ENCODE measurements around the gene COL5A1.

The COL5A1 gene

DNA sequence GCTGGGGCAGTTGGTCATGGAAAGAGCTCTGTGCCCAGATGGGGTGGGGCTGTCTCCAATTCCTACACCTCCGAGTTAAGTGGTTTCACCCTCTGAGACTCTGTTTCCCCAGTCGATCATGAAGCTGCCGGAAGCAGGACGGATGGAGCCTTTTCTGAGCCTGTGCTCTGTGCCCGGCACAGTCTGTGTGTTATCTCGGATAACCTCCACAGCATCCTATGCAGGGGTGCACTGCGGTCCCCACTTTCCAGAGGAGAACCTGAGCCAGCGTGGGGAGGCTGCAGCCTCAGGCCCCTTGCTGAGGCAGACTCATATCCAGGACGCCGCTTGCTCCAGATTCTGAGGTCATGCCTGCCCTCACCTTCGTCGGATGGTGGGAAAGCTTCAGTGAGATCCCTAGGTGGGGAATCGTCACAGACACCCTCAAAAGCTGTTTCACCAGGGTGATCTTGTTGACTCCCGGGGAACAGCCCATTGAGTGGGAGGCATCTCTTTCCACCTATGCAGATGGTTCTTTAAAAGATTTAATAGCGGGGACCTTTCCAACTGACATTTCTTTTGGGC lies 6.9 kb upstream of the COL5A1 start:
- H3K4me2 ChIP-seq (ENCODE audit: low read length, poor library complexity, severe bottlenecking): no peak overlapping the region
- H3K4me1 ChIP-seq (ENCODE audit: control insufficient read depth, insufficient read depth, low read depth, low read length): peaks cover 21% of the 10 kb centered on the region
- 96% methylated on average over 15 of the region's 15 CpGs for WGBS
- no peak overlapping the region for H2AK5ac ChIP-seq (ENCODE audit: low read length, severe bottlenecking)
- peak overlapping the region; percentile 59 for H4K91ac ChIP-seq (ENCODE audit: low read length)
- H3K14ac ChIP-seq (ENCODE audit: low read length in 2 of 2): no peak overlapping the region
- H3K18ac ChIP-seq (ENCODE audit: low read depth in 1 of 2, low read length in 2 of 2): no peak overlapping the region
- H2AFZ ChIP-seq (ENCODE audit: low read depth, low read length): no peak overlapping the region
- H3K27me3 ChIP-seq (ENCODE audit: control insufficient read depth in 1 of 2, insufficient read depth in 1 of 2, low read length in 2 of 2): peaks cover 0 to 12% of the 10 kb centered on the region in 2 experiments
- H3K4me3 ChIP-seq (ENCODE audit: insufficient read depth in 1 of 2, low read depth in 1 of 2, low read length in 2 of 2): no peak overlapping the region
- H3K79me1 ChIP-seq (replicated peaks; ENCODE audit: low read length, poor library complexity, severe bottlenecking): no peaks in the 10 kb centered on the region
- no peak overlapping the region for H3K9ac ChIP-seq (ENCODE audit: low read length)
- no peak overlapping the region for H3K4ac ChIP-seq (ENCODE audit: low read depth in 1 of 2, low read length in 2 of 2)
- H2BK120ac ChIP-seq (ENCODE audit: low read depth, low read length): no peak overlapping the region
- H3K23ac ChIP-seq (ENCODE audit: low read length in 2 of 2): no peak overlapping the region
- DNase-seq: no peak
- H2BK15ac ChIP-seq (ENCODE audit: low read depth, poor library complexity, severe bottlenecking): no peak overlapping the region
- H3K36me3 ChIP-seq (ENCODE audit: control insufficient read depth in 1 of 2, insufficient read depth in 2 of 2, low read depth in 1 of 2, low read length in 2 of 2): no peaks in the 10 kb centered on the region
- peak overlapping the region in 1 of 2 experiments; percentile 7 for H2BK12ac ChIP-seq (ENCODE audit: low read length in 2 of 2)
- no peak overlapping the region for H3K27ac ChIP-seq (ENCODE audit: low read length, poor library complexity, severe bottlenecking)
- H3K9me3 ChIP-seq (ENCODE audit: control insufficient read depth, low read length): no peaks in the 10 kb centered on the region
- no peak overlapping the region for H4K8ac ChIP-seq (ENCODE audit: low read length)
- no peak overlapping the region for H2BK5ac ChIP-seq (ENCODE audit: low read depth, low read length, poor library complexity, severe bottlenecking)

DNA sequence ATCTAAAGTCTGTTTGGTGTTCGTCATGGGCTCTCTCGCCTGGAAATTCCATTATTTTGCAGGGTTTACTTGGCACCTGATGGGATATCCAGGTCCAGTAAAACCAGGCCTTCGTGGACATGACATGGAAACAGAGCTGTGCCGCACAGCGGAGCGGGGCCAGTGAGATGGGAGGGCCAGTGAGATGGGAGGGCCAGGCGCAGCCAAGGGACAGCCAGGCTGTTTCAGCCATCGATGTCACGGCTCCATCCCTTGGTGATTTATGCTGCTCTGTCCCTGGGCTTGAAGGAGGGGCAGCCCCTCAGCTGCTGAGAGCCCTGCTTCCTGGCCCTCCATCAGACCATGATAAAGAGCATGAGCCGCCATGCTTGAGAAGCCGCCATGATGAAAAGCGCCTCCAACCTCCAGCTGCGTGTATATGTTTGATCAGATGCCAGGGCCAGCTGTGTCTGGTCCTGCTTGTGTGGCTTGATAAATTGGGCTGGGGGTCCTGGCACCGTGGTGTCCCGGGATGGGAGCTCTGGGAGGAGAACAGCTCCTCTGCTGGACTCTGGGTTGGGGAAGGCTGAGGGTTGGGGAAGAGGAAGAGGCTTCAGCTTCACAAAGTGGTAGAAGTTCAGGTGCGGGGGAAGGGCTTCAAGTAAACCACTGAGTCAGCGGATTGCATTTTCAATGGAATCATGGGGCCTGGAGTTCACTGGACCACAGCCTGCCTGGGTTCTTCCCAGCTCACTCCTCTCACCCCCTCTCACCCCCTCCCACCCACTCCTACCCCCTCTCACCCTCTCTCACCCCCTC lies 6.1 kb upstream of the COL5A1 start:
- Histone ChIP-seq H3K4me2 (ENCODE audit: low read length, poor library complexity, severe bottlenecking) (no peak overlapping the region), H3K9me3 (ENCODE audit: control insufficient read depth, low read length) (no peaks in the 10 kb centered on the region), H3K79me1 (replicated peaks; ENCODE audit: low read length, poor library complexity, severe bottlenecking) (no peaks in the 10 kb centered on the region), H3K4me3 (ENCODE audit: insufficient read depth in 1 of 2, low read depth in 1 of 2, low read length in 2 of 2) (no peak overlapping the region), H3K27ac (ENCODE audit: low read length, poor library complexity, severe bottlenecking) (no peak overlapping the region), H2AK5ac (ENCODE audit: low read length, severe bottlenecking) (no peak overlapping the region), H3K4me1 (ENCODE audit: control insufficient read depth, insufficient read depth, low read depth, low read length) (peaks cover 21% of the 10 kb centered on the region), H3K4ac (ENCODE audit: low read depth in 1 of 2, low read length in 2 of 2) (no peak overlapping the region), H3K14ac (ENCODE audit: low read length in 2 of 2) (peak overlapping the region in 1 of 2 experiments; percentile 78), H2BK5ac (ENCODE audit: low read depth, low read length, poor library complexity, severe bottlenecking) (no peak overlapping the region), H4K8ac (ENCODE audit: low read length) (no peak overlapping the region), H3K23ac (ENCODE audit: low read length in 2 of 2) (no peak overlapping the region), H3K36me3 (ENCODE audit: control insufficient read depth in 1 of 2, insufficient read depth in 2 of 2, low read depth in 1 of 2, low read length in 2 of 2) (no peaks in the 10 kb centered on the region), H2BK15ac (ENCODE audit: low read depth, poor library complexity, severe bottlenecking) (no peak overlapping the region), H3K18ac (ENCODE audit: low read depth in 1 of 2, low read length in 2 of 2) (no peak overlapping the region), H2BK12ac (ENCODE audit: low read length in 2 of 2) (peak overlapping the region in 1 of 2 experiments; percentile 61), H3K27me3 (ENCODE audit: control insufficient read depth in 1 of 2, insufficient read depth in 1 of 2, low read length in 2 of 2) (peaks cover 0 to 12% of the 10 kb centered on the region in 2 experiments), H3K9ac (ENCODE audit: low read length) (no peak overlapping the region), H2BK120ac (ENCODE audit: low read depth, low read length) (no peak overlapping the region), H4K91ac (ENCODE audit: low read length) (peak overlapping the region; percentile 34), H2AFZ (ENCODE audit: low read depth, low read length) (no peak overlapping the region)
- WGBS: 94% methylated on average over 17 of the region's 17 CpGs
- no peak for DNase-seq

DNA sequence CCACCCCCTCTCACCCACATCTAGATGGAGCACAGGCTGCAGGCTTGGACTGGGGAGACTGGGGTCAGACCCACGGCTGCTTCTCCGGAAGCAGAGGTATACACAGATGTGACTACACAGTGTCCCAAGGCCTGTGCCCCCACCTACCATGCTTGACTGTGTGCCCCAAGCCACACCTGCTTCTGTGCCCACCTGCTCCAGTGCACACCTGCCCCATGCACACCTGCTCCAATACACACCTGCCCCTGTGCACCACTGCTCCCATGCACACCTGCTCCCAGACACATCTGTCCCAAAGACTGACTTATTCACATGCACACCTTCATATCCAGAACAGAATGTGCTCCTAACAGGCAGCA lies 5.5 kb upstream of the COL5A1 start:
- no peak for DNase-seq
- Histone ChIP-seq H2AFZ (ENCODE audit: low read depth, low read length) (no peak overlapping the region), H4K8ac (ENCODE audit: low read length) (peak overlapping the region; percentile 16), H3K4me2 (ENCODE audit: low read length, poor library complexity, severe bottlenecking) (no peak overlapping the region), H3K4ac (ENCODE audit: low read depth in 1 of 2, low read length in 2 of 2) (no peak overlapping the region), H3K18ac (ENCODE audit: low read depth in 1 of 2, low read length in 2 of 2) (no peak overlapping the region), H3K9me3 (ENCODE audit: control insufficient read depth, low read length) (no peaks in the 10 kb centered on the region), H2BK12ac (ENCODE audit: low read length in 2 of 2) (peak overlapping the region in 1 of 2 experiments; percentile 70), H3K4me3 (ENCODE audit: insufficient read depth in 1 of 2, low read depth in 1 of 2, low read length in 2 of 2) (no peak overlapping the region), H3K14ac (ENCODE audit: low read length in 2 of 2) (no peak overlapping the region), H2AK5ac (ENCODE audit: low read length, severe bottlenecking) (no peak overlapping the region), H3K27me3 (ENCODE audit: control insufficient read depth in 1 of 2, insufficient read depth in 1 of 2, low read length in 2 of 2) (peaks cover 0 to 12% of the 10 kb centered on the region in 2 experiments), H3K27ac (ENCODE audit: low read length, poor library complexity, severe bottlenecking) (no peak overlapping the region), H3K79me1 (replicated peaks; ENCODE audit: low read length, poor library complexity, severe bottlenecking) (no peaks in the 10 kb centered on the region), H2BK5ac (ENCODE audit: low read depth, low read length, poor library complexity, severe bottlenecking) (no peak overlapping the region), H2BK15ac (ENCODE audit: low read depth, poor library complexity, severe bottlenecking) (no peak overlapping the region), H4K91ac (ENCODE audit: low read length) (no peak overlapping the region), H3K36me3 (ENCODE audit: control insufficient read depth in 1 of 2, insufficient read depth in 2 of 2, low read depth in 1 of 2, low read length in 2 of 2) (no peaks in the 10 kb centered on the region), H2BK120ac (ENCODE audit: low read depth, low read length) (no peak overlapping the region), H3K23ac (ENCODE audit: low read length in 2 of 2) (no peak overlapping the region), H3K4me1 (ENCODE audit: control insufficient read depth, insufficient read depth, low read depth, low read length) (peaks cover 26% of the 10 kb centered on the region), H3K9ac (ENCODE audit: low read length) (no peak overlapping the region)
- WGBS: 100% methylated on average over 2 of the region's 2 CpGs

DNA sequence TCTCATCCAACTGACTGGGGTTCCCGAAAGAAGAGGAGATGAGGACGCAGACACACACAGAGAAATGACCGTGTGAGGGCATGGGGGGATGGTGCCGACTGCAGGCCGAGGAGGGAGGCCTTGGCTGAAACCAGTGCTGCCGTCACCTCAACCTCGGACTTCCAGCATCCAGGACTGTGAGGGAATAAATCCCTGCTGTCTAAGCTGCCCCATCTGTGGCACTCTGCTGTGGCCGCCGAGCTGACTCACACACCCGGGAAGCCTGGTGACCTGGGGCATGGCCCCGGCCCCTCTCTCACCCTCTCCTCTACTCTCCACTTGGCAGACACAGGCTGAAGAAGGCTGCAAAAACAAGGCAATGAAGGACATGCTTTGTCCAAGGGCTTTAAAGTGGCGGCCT lies 4.4 kb upstream of the COL5A1 start:
- no peak overlapping the region for H3K9ac ChIP-seq (ENCODE audit: low read length)
- peak overlapping the region; percentile 80 to 85 for H2BK12ac ChIP-seq (ENCODE audit: low read length in 2 of 2)
- no peak overlapping the region for H3K14ac ChIP-seq (ENCODE audit: low read length in 2 of 2)
- H3K9me3 ChIP-seq (ENCODE audit: control insufficient read depth, low read length): no peaks in the 10 kb centered on the region
- peak overlapping the region; percentile 75 for H2BK120ac ChIP-seq (ENCODE audit: low read depth, low read length)
- no peaks in the 10 kb centered on the region for H3K79me1 ChIP-seq (replicated peaks; ENCODE audit: low read length, poor library complexity, severe bottlenecking)
- H4K8ac ChIP-seq (ENCODE audit: low read length): peak overlapping the region; percentile 70
- 28% methylated on average over 12 of the region's 12 CpGs for WGBS
- H3K23ac ChIP-seq (ENCODE audit: low read length in 2 of 2): no peak overlapping the region
- H2BK5ac ChIP-seq (ENCODE audit: low read depth, low read length, poor library complexity, severe bottlenecking): no peak overlapping the region
- peak overlapping the region; percentile 44 for H2BK15ac ChIP-seq (ENCODE audit: low read depth, poor library complexity, severe bottlenecking)
- no peak overlapping the region for H3K4me3 ChIP-seq (ENCODE audit: insufficient read depth in 1 of 2, low read depth in 1 of 2, low read length in 2 of 2)
- peak overlapping the region; percentile 86 for H4K91ac ChIP-seq (ENCODE audit: low read length)
- no peak overlapping the region for H2AK5ac ChIP-seq (ENCODE audit: low read length, severe bottlenecking)
- peak overlapping the region; percentile 23 for H3K27ac ChIP-seq (ENCODE audit: low read length, poor library complexity, severe bottlenecking)
- H3K18ac ChIP-seq (ENCODE audit: low read depth in 1 of 2, low read length in 2 of 2): peak overlapping the region; percentile 64 to 79
- H3K4me1 ChIP-seq (ENCODE audit: control insufficient read depth, insufficient read depth, low read depth, low read length): peaks cover 26% of the 10 kb centered on the region
- DNase-seq: peak; percentile 80
- no peaks in the 10 kb centered on the region for H3K36me3 ChIP-seq (ENCODE audit: control insufficient read depth in 1 of 2, insufficient read depth in 2 of 2, low read depth in 1 of 2, low read length in 2 of 2)
- peaks cover 0 to 12% of the 10 kb centered on the region in 2 experiments for H3K27me3 ChIP-seq (ENCODE audit: control insufficient read depth in 1 of 2, insufficient read depth in 1 of 2, low read length in 2 of 2)
- H3K4me2 ChIP-seq (ENCODE audit: low read length, poor library complexity, severe bottlenecking): no peak overlapping the region
- peak overlapping the region; percentile 29 to 52 for H3K4ac ChIP-seq (ENCODE audit: low read depth in 1 of 2, low read length in 2 of 2)
- no peak overlapping the region for H2AFZ ChIP-seq (ENCODE audit: low read depth, low read length)

Measured in mesenchymal stem cell (in vitro differentiated cells and primary cell).